GM21529 (cell line): ENCODE measurements around the gene SUSD2.
"Not testable (repeated sequence)": the region's sequence is repeated elsewhere in the genome, so short reads cannot be mapped to it uniquely, and the experiment has no call there.

Experiments
- ATAC-seq: cut with Tn5 transposase; IDR thresholded peaks from one replicate; pipeline ENCODE4 v1.9.1; 2021; ENCODE audit not compliant: unreplicated experiment

The SUSD2 gene

DNA sequence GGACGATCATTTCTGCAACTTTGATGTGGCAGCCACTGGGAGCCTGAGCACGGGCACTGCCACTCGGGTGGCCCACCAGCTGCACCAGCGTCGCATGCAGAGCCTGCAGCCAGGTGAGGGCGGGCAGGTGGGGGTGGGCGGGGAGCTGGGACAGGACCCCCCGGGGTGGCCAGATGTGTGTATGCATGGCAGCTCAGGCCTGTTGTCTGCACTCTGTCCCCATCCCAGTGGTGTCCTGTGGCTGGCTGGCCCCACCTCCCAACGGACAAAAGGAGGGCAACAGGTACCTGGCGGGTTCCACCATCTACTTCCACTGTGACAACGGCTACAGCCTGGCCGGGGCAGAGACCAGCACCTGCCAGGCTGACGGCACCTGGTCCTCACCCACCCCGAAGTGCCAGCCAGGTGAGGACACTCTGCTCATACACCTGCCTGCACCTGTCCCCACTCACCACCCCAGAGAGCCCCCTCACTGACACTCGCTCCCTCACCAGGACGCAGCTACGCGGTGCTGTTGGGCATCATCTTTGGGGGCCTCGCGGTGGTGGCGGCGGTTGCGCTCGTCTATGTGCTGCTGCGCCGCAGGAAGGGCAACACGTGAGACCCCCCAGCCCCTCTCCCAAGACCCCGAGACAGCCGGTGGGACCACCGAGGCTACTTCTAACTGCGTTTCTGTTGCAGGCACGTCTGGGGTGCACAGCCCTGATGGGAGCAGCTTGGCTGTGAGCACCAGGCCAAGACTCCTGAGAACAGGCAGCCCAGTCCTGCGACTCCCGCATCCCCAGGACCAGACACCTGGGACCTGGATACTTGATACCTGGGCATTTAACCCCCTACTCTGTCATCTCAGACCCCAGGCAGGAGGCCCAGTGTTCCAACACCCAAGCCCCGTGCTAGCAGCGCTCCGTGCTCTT, 6.7 kb downstream of the SUSD2 start:
- no peak for ATAC-seq

GRCh38 chr22:24188705-24189248, 7.5 kb downstream of the SUSD2 start:
- no peak for ATAC-seq

DNA sequence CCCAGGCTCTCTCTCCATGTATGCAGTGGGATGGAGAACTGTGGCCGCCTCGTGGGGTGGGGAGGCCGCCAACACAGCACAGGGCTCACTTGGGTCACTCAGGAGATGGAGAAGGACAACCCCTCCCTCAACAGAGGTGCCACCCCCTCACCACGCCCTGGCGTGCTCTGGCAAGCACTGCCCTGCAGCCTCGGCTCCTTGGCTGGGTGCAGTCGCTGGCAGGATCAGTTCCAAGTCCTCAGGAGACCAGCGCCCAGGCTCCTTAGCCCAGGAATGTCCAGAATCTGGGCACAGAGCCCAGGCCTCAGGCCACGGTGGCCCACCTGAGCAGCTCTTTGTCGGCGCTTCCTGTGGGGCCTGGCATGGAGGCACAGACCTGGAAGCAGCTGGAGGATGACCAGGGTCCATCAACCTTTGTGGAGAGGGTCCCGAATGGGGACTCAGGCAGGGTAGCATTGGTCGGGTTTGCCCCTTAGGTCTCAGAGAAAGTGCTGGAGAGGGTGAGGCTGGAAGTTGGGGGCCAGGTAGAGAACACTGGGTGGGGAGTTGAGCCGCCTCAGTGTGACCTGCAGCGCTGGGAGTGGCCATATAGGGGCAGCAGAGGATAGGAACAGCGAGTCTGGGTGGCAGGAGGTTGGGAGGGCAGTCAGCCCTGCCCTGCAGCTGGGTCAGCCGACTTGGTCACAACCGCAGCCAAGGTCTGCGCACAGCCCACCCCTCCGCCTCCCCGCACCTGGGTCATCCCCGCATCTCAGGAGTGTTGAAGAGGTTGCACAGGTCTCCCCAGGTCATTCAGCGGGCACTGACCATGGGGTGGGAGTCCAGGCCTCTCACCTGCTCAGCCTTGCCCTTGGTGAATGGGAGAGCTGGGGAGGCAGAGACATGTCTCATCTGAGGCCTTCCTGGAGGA, 8.2 kb downstream of the SUSD2 start:
- ATAC-seq: no peak

DNA sequence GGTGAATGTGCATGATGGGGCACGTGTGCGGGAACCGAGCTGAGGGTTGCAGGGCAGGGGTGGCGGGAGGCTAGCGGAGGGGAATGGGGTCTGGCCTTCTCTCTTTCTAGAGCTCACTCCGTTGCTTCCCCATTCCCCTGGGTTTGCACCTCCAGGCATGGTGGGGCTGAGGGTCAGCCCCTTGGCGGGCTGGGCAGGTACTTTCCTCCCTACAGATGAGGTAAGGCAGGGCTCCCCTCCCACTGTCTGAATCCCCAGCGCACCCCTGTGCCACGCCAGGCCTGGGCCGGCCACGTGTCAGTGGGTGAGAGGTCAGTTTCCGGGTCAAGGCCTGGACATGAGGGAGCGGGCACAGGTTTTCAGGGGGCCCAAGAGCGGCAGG, 8.9 kb downstream of the SUSD2 start:
- no peak for ATAC-seq

GRCh38 chr22:24190596-24191208, 9.4 kb downstream of the SUSD2 start:
- ATAC-seq: no peak

- no peak for ATAC-seq
Observed at GRCh38 chr22:24191381-24191841, 10.1 kb downstream of the SUSD2 start.

- no peak for ATAC-seq
Observed at GRCh38 chr22:24191893-24192292, 10.6 kb downstream of the SUSD2 start.

GRCh38 chr22:24198682-24199052, 17.4 kb downstream of the SUSD2 start:
- ATAC-seq: no peak

- ATAC-seq: no peak
Observed at GRCh38 chr22:24200619-24201212, 19.4 kb downstream of the SUSD2 start.

- ATAC-seq: no peak
Observed at GRCh38 chr22:24201681-24202614, 20.7 kb downstream of the SUSD2 start.

- ATAC-seq: not testable (repeated sequence)
Observed at GRCh38 chr22:24203856-24204255, 22.6 kb downstream of the SUSD2 start.

DNA sequence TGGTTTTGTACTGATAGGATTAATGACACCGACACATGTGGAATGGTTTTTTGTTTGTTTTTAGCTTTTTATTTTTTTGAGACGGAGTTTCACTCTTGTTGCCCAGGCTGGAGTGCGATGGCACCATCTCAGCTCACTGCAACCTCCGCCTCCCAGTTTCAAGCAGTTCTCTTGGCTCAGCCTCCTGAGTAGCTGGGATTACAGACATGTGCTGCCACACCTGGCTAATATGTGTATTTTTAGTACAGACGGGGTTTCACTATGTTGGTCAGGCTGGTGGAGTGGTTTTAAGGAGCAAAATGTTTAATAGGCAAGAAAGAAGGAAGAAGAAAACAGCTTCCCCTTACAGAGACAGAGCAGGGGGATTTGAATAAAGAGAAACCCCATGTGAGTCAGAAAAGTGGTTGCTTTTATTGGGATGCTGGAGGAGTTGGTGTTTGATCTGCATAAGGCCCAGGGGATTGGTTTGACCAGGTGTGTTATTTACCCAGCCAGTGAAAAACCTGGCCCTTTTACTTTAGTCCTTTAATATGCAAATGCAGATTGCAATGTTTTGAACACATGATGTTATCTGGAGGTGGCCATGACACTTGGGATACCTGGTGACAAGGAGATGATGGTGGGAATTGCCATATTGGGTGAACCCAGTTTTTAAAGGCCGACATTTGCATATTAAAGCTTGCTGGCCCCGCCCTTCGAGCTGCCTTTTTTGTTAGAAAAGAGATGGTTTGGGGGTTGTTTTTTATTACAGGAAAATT, 24.3 kb downstream of the SUSD2 start:
- ATAC-seq: no peak

DNA sequence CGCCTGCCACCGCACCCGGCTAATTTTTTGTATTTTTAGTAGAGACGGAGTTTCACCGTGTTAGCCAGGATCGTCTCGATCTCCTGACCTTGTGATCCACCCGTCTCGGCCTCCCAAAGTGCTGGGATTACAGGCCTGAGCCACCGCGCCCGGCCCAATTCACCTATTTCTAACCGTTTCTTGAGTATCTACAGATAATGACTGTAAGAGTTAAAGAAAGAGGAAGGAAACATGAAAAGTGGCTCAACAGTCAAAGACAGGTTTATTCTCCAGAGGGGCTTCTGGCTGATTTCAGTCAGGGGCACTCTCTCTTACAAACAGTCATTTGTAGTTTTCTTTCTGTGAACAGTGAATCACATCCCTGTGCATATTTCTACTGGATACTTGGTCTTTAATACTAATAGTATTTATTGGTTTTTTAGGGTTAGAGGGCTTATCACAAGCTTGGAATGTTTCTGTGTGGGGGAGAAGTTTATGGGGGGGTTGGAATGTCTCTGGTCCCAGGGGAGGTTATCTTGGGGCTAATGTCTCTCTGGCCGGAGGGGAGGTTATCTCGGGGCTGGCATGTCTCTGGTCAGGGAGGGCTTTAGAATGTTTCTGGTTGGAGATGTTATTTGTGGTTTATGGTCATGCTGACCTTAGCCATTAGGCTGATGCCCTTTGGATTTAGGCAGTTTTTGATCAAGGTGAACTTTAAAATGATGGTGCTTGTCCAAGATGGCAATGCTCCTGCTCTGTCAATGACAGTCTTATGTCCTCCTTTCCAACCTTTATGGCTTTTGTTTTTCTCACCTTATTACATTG, 25.4 kb downstream of the SUSD2 start:
- not testable (repeated sequence) for ATAC-seq

DNA sequence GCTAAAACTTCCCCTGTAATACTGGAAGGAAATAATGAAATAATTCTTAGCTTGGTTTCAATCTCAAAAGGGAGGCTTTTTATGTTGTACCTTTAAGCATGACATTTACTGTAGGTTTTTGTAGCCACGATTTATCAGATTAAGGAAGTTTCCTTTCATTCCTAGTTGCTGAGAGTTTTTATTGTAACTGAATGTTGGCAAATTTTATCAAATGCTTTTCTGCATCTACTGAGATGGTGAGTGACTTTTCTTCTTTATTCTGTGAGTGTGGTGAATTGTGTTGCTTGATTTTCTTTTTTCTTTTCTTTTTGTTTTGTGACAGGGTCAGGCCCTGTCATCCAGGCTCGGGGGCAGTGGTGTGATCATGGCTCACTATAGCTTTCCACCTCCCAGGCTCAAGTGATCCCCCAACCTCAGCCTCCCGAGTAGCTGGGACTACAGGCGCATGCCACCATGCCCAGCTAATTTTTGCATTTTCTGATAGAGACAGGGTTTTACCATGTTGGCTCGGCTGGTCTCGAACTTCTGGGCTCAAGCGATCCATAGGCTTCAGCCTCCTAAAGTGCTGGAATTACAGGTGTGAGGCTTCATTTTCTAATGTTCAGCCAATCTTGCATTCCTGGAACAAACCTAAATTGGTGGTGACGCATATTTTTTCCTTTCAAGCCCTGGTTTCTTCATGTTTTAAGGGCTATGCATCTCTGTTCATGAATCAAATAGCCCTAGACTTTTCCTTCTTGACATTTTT, 26.2 kb downstream of the SUSD2 start:
- ATAC-seq: no peak

GRCh38 chr22:24208012-24208749, 26.9 kb downstream of the SUSD2 start:
- no peak for ATAC-seq

GRCh38 chr22:24209016-24209415, 27.7 kb downstream of the SUSD2 start:
- ATAC-seq: no peak

DNA sequence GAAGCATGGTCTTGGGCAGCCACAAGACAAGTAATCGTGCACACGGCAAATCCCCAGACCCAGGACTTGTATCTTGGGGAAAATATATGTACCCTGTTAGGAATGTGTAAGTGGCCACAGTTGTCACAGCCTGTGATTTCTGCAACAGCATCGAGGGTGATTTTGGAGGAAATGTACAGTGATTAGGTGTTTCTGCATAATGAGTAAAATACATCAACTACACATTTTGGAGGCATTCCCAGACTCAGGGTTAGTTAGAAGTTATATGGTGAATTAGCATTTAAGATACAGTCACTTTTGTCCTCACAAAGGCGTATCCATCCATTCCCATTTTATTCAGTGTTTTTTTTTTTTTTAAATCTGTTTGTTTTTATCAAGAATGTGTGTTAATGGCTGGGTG, 28.4 kb downstream of the SUSD2 start:
- no peak for ATAC-seq
